IPS-20b (cell line): ENCODE results near the gene POU2F3.
"Not testable (repeated sequence)": the region's sequence is repeated elsewhere in the genome, so short reads cannot be mapped to it uniquely, and the experiment has no call there.

Experiments
- H3K27ac ChIP-seq: one replicate; pipeline ENCODE4 v1.5.1; 2013; ENCODE audit warnings: low read length
- H3K27me3 ChIP-seq: 2 replicates; pipeline ENCODE4 v1.6.1; 2013; ENCODE audit warnings: mild to moderate bottlenecking, low read length, inconsistent platforms; ENCODE audit not compliant: insufficient read depth
- H3K36me3 ChIP-seq: 2 replicates; pipeline ENCODE4 v1.6.1; 2013; ENCODE audit warnings: low read depth, mild to moderate bottlenecking, inconsistent platforms, low read length, moderate library complexity; ENCODE audit not compliant: insufficient read depth
- H3K4me1 ChIP-seq: 2 replicates; pipeline ENCODE4 v1.6.1; 2013; ENCODE audit warnings: mild to moderate bottlenecking, control low read depth, inconsistent platforms, low read length, moderate library complexity; ENCODE audit not compliant: insufficient read depth
- H3K4me3 ChIP-seq: 2 replicates; pipeline ENCODE4 v1.5.1; 2013; ENCODE audit warnings: mild to moderate bottlenecking, low read length, inconsistent platforms
- H3K9ac ChIP-seq: 2 replicates; pipeline ENCODE4 v1.6.1; 2013; ENCODE audit warnings: low read depth, mild to moderate bottlenecking, inconsistent platforms, low read length, moderate library complexity
- H3K9me3 ChIP-seq: 2 replicates; pipeline ENCODE4 v1.6.1; 2013; ENCODE audit warnings: mild to moderate bottlenecking, low read depth, low read length, inconsistent platforms; ENCODE audit not compliant: insufficient read depth

Gene POU2F3

GRCh38 chr11:120243221-120243620, 3.3 kb downstream of the POU2F3 start:
- Histone ChIP-seq H3K27me3 (peaks cover 50% of the 10 kb centered on the region), H3K4me3 (no peak overlapping the region), H3K27ac (no peak overlapping the region), H3K9ac (no peak overlapping the region), H3K9me3 (no peaks in the 10 kb centered on the region), H3K36me3 (no peaks in the 10 kb centered on the region), H3K4me1 (peaks cover 23% of the 10 kb centered on the region)

GRCh38 chr11:120244476-120245365, 4.8 kb downstream of the POU2F3 start:
- peaks cover 35% of the 10 kb centered on the region for H3K27me3 ChIP-seq

GRCh38 chr11:120245434-120245833, 5.5 kb downstream of the POU2F3 start:
- Histone ChIP-seq H3K27me3 (peaks cover 28% of the 10 kb centered on the region), H3K36me3 (no peaks in the 10 kb centered on the region), H3K27ac (no peak overlapping the region), H3K9me3 (no peaks in the 10 kb centered on the region), H3K9ac (no peak overlapping the region), H3K4me1 (peaks cover 34% of the 10 kb centered on the region), H3K4me3 (no peak overlapping the region)

More at GRCh38 chr11:120244476-120245365, 4.8 kb downstream of the POU2F3 start:
- H3K9ac ChIP-seq: no peak overlapping the region
- H3K4me3 ChIP-seq: no peak overlapping the region
- peaks cover 34% of the 10 kb centered on the region for H3K4me1 ChIP-seq
- H3K27ac ChIP-seq: no peak overlapping the region
- H3K9me3 ChIP-seq: no peaks in the 10 kb centered on the region
- H3K36me3 ChIP-seq: no peaks in the 10 kb centered on the region

- Histone ChIP-seq H3K27me3 (peaks cover 13% of the 10 kb centered on the region), H3K4me3 (no peak overlapping the region), H3K27ac (no peak overlapping the region), H3K9ac (no peak overlapping the region), H3K36me3 (no peaks in the 10 kb centered on the region), H3K9me3 (no peaks in the 10 kb centered on the region), H3K4me1 (peaks cover 34% of the 10 kb centered on the region)
Observed at GRCh38 chr11:120248551-120249278, 8.8 kb downstream of the POU2F3 start.

GRCh38 chr11:120249279-120250262, 9.6 kb downstream of the POU2F3 start:
- no peak overlapping the region for H3K9ac ChIP-seq
- H3K27ac ChIP-seq: no peak overlapping the region
- H3K27me3 ChIP-seq: peaks cover 18% of the 10 kb centered on the region

GRCh38 chr11:120253377-120253776, 13.4 kb downstream of the POU2F3 start:
- H3K36me3 ChIP-seq, H3K27ac ChIP-seq, H3K9ac ChIP-seq, H3K9me3 ChIP-seq, H3K4me3 ChIP-seq: not testable (repeated sequence)
- H3K27me3 ChIP-seq: peaks cover 33% of the 10 kb centered on the region
- peaks cover 32% of the 10 kb centered on the region for H3K4me1 ChIP-seq

More at GRCh38 chr11:120249279-120250262, 9.6 kb downstream of the POU2F3 start:
- H3K36me3 ChIP-seq: no peaks in the 10 kb centered on the region
- no peaks in the 10 kb centered on the region for H3K9me3 ChIP-seq
- H3K4me3 ChIP-seq: no peak overlapping the region
- peaks cover 39% of the 10 kb centered on the region for H3K4me1 ChIP-seq

- no peak overlapping the region for H3K27ac ChIP-seq
- no peaks in the 10 kb centered on the region for H3K36me3 ChIP-seq
- peak overlapping the region; percentile 34; the same call in 1 of the 2 replicates for H3K9ac ChIP-seq
- H3K4me1 ChIP-seq: peaks cover 23% of the 10 kb centered on the region
- H3K9me3 ChIP-seq: no peaks in the 10 kb centered on the region; the same call in 1 of the 2 replicates
- peaks cover 38% of the 10 kb centered on the region for H3K27me3 ChIP-seq
- peak overlapping the region; percentile 65 for H3K4me3 ChIP-seq
Observed at GRCh38 chr11:120254788-120255518, 15.0 kb downstream of the POU2F3 start.

GRCh38 chr11:120255519-120255866, 15.6 kb downstream of the POU2F3 start:
- H3K9me3 ChIP-seq: no peaks in the 10 kb centered on the region; the same call in 1 of the 2 replicates
- no peaks in the 10 kb centered on the region for H3K36me3 ChIP-seq
- H3K4me3 ChIP-seq: peak overlapping the region; percentile 65
- H3K4me1 ChIP-seq: peaks cover 23% of the 10 kb centered on the region
- H3K9ac ChIP-seq: peak overlapping the region; percentile 61; the same call in 1 of the 2 replicates
- H3K27ac ChIP-seq: peak overlapping the region; percentile 6
- peaks cover 38% of the 10 kb centered on the region for H3K27me3 ChIP-seq

GRCh38 chr11:120256178-120256577, 16.2 kb downstream of the POU2F3 start:
- Histone ChIP-seq H3K27me3 (peaks cover 38% of the 10 kb centered on the region), H3K9me3 (no peaks in the 10 kb centered on the region; the same call in 1 of the 2 replicates), H3K27ac (no peak overlapping the region), H3K4me3 (peak overlapping the region; percentile 65; the same call in 1 of the 2 replicates), H3K4me1 (peaks cover 23% of the 10 kb centered on the region), H3K36me3 (no peaks in the 10 kb centered on the region), H3K9ac (peak overlapping the region; percentile 61; the same call in 1 of the 2 replicates)

GRCh38 chr11:120256779-120257178, 16.8 kb downstream of the POU2F3 start:
- Histone ChIP-seq H3K4me1 (peaks cover 27% of the 10 kb centered on the region), H3K9me3 (no peaks in the 10 kb centered on the region; the same call in 1 of the 2 replicates), H3K27me3 (peaks cover 38% of the 10 kb centered on the region)

More at GRCh38 chr11:120256779-120257178, 16.8 kb downstream of the POU2F3 start:
- H3K36me3 ChIP-seq: no peaks in the 10 kb centered on the region
- no peak overlapping the region for H3K9ac ChIP-seq
- H3K27ac ChIP-seq: no peak overlapping the region
- no peak overlapping the region for H3K4me3 ChIP-seq
